Mesenchymal stem cell (in vitro differentiated cells and primary cell): Measurements from ENCODE around the gene INPP5F.
A peak's percentile ranks its signal among the peaks of the same experiment; 100 is the strongest.

Experiments
- DNase-seq: peaks from one replicate; pipeline ENCODE4 v3.0.0-alpha.2; 2013
- H2AFZ ChIP-seq: one replicate; pipeline ENCODE4 v1.6.1; 2013; ENCODE audit warnings: low read depth, mild to moderate bottlenecking, control low read depth, inconsistent platforms, low read length, moderate library complexity
- H2AK5ac ChIP-seq: 2 replicates; pipeline ENCODE4 v1.6.1; 2013; ENCODE audit warnings: low read length, moderate library complexity, mild to moderate bottlenecking, inconsistent platforms; ENCODE audit not compliant: severe bottlenecking
- H2BK120ac ChIP-seq: one replicate; pipeline ENCODE4 v1.6.1; 2013; ENCODE audit warnings: low read depth, mild to moderate bottlenecking, inconsistent platforms, low read length, moderate library complexity
- H2BK12ac ChIP-seq, 2 experiments: one replicate each; pipeline ENCODE4 v1.6.1; 2013; ENCODE audit warnings: inconsistent platforms in 2 of 2, low read length in 2 of 2, mild to moderate bottlenecking in 2 of 2, moderate library complexity in 2 of 2, control low read depth in 1 of 2
- H2BK15ac ChIP-seq: one replicate; pipeline ENCODE4 v1.6.1; 2013; ENCODE audit warnings: mild to moderate bottlenecking, low read depth, inconsistent platforms; ENCODE audit not compliant: poor library complexity, severe bottlenecking
- H2BK5ac ChIP-seq: 2 replicates; pipeline ENCODE4 v1.6.1; 2013; ENCODE audit warnings: low read depth, mild to moderate bottlenecking, low read length, control low read depth, inconsistent platforms; ENCODE audit not compliant: poor library complexity, severe bottlenecking
- H3K14ac ChIP-seq, 2 experiments: one replicate each; pipeline ENCODE4 v1.6.1; 2013; ENCODE audit warnings: inconsistent platforms in 2 of 2, low read length in 2 of 2, control low read depth in 1 of 2, mild to moderate bottlenecking in 1 of 2, moderate library complexity in 1 of 2
- H3K18ac ChIP-seq, 2 experiments: one replicate each; pipeline ENCODE4 v1.6.1; 2013; ENCODE audit warnings: inconsistent platforms in 2 of 2, low read length in 2 of 2, control low read depth in 1 of 2, low read depth in 1 of 2, mild to moderate bottlenecking in 1 of 2
- H3K23ac ChIP-seq, 2 experiments: one replicate each; pipeline ENCODE4 v1.6.1; 2013; ENCODE audit warnings: inconsistent platforms in 2 of 2, low read length in 2 of 2, mild to moderate bottlenecking in 2 of 2, moderate library complexity in 2 of 2, control low read depth in 1 of 2
- H3K27ac ChIP-seq: 2 replicates; pipeline ENCODE4 v1.5.1; 2013; ENCODE audit warnings: mild to moderate bottlenecking, moderate library complexity, low read length, control low read depth, inconsistent platforms; ENCODE audit not compliant: poor library complexity, severe bottlenecking
- H3K27me3 ChIP-seq, 2 experiments: 2 replicates each; pipeline versions ENCODE4 v1.6.1 to v1.7.0; 2013; ENCODE audit warnings: low read length in 2 of 2, mild to moderate bottlenecking in 2 of 2, moderate library complexity in 2 of 2, control low read depth in 1 of 2, inconsistent platforms in 1 of 2; ENCODE audit not compliant: control insufficient read depth in 1 of 2, insufficient read depth in 1 of 2
- H3K36me3 ChIP-seq, 2 experiments: 2 replicates each; pipeline versions ENCODE4 v1.6.1 to v1.7.0; 2013; ENCODE audit warnings: low read length in 2 of 2, control low read depth in 1 of 2, inconsistent platforms in 1 of 2, low read depth in 1 of 2, mild to moderate bottlenecking in 1 of 2; ENCODE audit not compliant: insufficient read depth in 2 of 2, control insufficient read depth in 1 of 2
- H3K4ac ChIP-seq, 2 experiments: one replicate each; pipeline ENCODE4 v1.6.1; 2013; ENCODE audit warnings: inconsistent platforms in 2 of 2, low read length in 2 of 2, mild to moderate bottlenecking in 2 of 2, moderate library complexity in 2 of 2, control low read depth in 1 of 2, low read depth in 1 of 2
- H3K4me1 ChIP-seq: 2 replicates; pipeline ENCODE4 v1.6.1; 2013; ENCODE audit warnings: low read depth, low read length, control low read depth; ENCODE audit not compliant: control insufficient read depth, insufficient read depth
- H3K4me2 ChIP-seq: 2 replicates; pipeline ENCODE4 v1.6.1; 2013; ENCODE audit warnings: low read length, mild to moderate bottlenecking, inconsistent platforms; ENCODE audit not compliant: poor library complexity, severe bottlenecking
- H3K4me3 ChIP-seq, 2 experiments: 2 replicates each; pipeline versions ENCODE4 v1.5.1 to v1.7.0; 2013; ENCODE audit warnings: low read length in 2 of 2, mild to moderate bottlenecking in 2 of 2, control low read depth in 1 of 2, low read depth in 1 of 2; ENCODE audit not compliant: insufficient read depth in 1 of 2
- H3K79me1 ChIP-seq: replicated peaks from 2 replicates; pipeline ENCODE4 v1.6.1; 2013; ENCODE audit warnings: mild to moderate bottlenecking, control low read depth, low read length, inconsistent platforms; ENCODE audit not compliant: poor library complexity, severe bottlenecking
- H3K9ac ChIP-seq: 2 replicates; pipeline ENCODE4 v1.7.0; 2013; ENCODE audit warnings: mild to moderate bottlenecking, low read length, moderate library complexity
- H3K9me3 ChIP-seq: 2 replicates; pipeline ENCODE4 v1.7.0; 2013; ENCODE audit warnings: mild to moderate bottlenecking, low read length; ENCODE audit not compliant: control insufficient read depth
- H4K8ac ChIP-seq: one replicate; pipeline ENCODE4 v1.6.1; 2013; ENCODE audit warnings: inconsistent platforms, mild to moderate bottlenecking, low read length, moderate library complexity
- H4K91ac ChIP-seq: one replicate; pipeline ENCODE4 v1.6.1; 2013; ENCODE audit warnings: mild to moderate bottlenecking, low read length, inconsistent platforms
- WGBS: methylation state at CpG from one replicate; pipeline ENCODE4 v1.1.7; 2013; ENCODE audit warnings: mixed read lengths; 5-methylcytosine and 5-hydroxymethylcytosine counted together

The INPP5F gene

GRCh38 chr10:119749455-119749854 is 23.6 kb downstream of the INPP5F start:
- Histone ChIP-seq H3K9me3 (no peaks in the 10 kb centered on the region), H2AK5ac (no peak overlapping the region), H3K27me3 (no peaks in the 10 kb centered on the region), H3K27ac (no peak overlapping the region), H2BK15ac (no peak overlapping the region), H2AFZ (no peak overlapping the region), H3K4me1 (peaks cover 6% of the 10 kb centered on the region), H4K91ac (no peak overlapping the region), H2BK120ac (no peak overlapping the region), H2BK5ac (no peak overlapping the region), H2BK12ac (no peak overlapping the region), H3K23ac (no peak overlapping the region), H3K14ac (no peak overlapping the region), H3K79me1 (peaks cover 16% of the 10 kb centered on the region), H3K4ac (no peak overlapping the region), H3K9ac (no peak overlapping the region), H4K8ac (no peak overlapping the region), H3K18ac (no peak overlapping the region), H3K36me3 (peaks cover 0 to 8% of the 10 kb centered on the region in 2 experiments), H3K4me3 (no peak overlapping the region), H3K4me2 (no peak overlapping the region)
- no peak for DNase-seq
- 96% methylated on average over 6 of the region's 7 CpGs for WGBS

GRCh38 chr10:119750391-119751230 is 24.8 kb downstream of the INPP5F start:
- peaks cover 16% of the 10 kb centered on the region for H3K79me1 ChIP-seq
- H4K8ac ChIP-seq, result no peak overlapping the region
- peak; percentile 82 for DNase-seq
- peaks cover 0 to 8% of the 10 kb centered on the region in 2 experiments for H3K36me3 ChIP-seq
- no peak overlapping the region for H2BK12ac ChIP-seq
- no peaks in the 10 kb centered on the region for H3K27me3 ChIP-seq
- no peak overlapping the region for H2BK15ac ChIP-seq
- H3K27ac ChIP-seq, result no peak overlapping the region
- no peaks in the 10 kb centered on the region for H3K9me3 ChIP-seq
- H3K23ac ChIP-seq, result no peak overlapping the region
- no peak overlapping the region for H4K91ac ChIP-seq
- H3K14ac ChIP-seq, result no peak overlapping the region
- H2BK120ac ChIP-seq, result no peak overlapping the region
- H2BK5ac ChIP-seq, result no peak overlapping the region
- peak overlapping the region; percentile 32 for H3K9ac ChIP-seq
- no peak overlapping the region for H3K4me3 ChIP-seq
- no peak overlapping the region for H2AFZ ChIP-seq
- no peak overlapping the region for H2AK5ac ChIP-seq
- 38% methylated on average over 8 of the region's 9 CpGs for WGBS
- H3K4me2 ChIP-seq, result no peak overlapping the region
- no peak overlapping the region for H3K18ac ChIP-seq
- H3K4ac ChIP-seq, result no peak overlapping the region
- peaks cover 13% of the 10 kb centered on the region for H3K4me1 ChIP-seq

- Histone ChIP-seq H3K14ac (no peak overlapping the region), H3K4me2 (no peak overlapping the region), H3K4me1 (peaks cover 13% of the 10 kb centered on the region), H4K91ac (no peak overlapping the region), H3K9ac (no peak overlapping the region), H3K27ac (no peak overlapping the region), H4K8ac (no peak overlapping the region), H3K4me3 (no peak overlapping the region), H2AFZ (no peak overlapping the region), H3K18ac (no peak overlapping the region), H2AK5ac (peak overlapping the region; percentile 23), H3K9me3 (no peaks in the 10 kb centered on the region), H3K4ac (no peak overlapping the region), H3K27me3 (no peaks in the 10 kb centered on the region), H2BK120ac (no peak overlapping the region), H2BK15ac (no peak overlapping the region), H3K23ac (no peak overlapping the region), H2BK5ac (no peak overlapping the region), H3K36me3 (peaks cover 0 to 5% of the 10 kb centered on the region in 2 experiments), H3K79me1 (peaks cover 15% of the 10 kb centered on the region), H2BK12ac (no peak overlapping the region)
- no peak for DNase-seq
- WGBS, result 86% methylated on average over 1 of the region's 2 CpGs
Observed at GRCh38 chr10:119753309-119753708, 27.5 kb downstream of the INPP5F start.

- Histone ChIP-seq H4K91ac (no peak overlapping the region), H2AFZ (no peak overlapping the region), H2BK12ac (no peak overlapping the region), H4K8ac (no peak overlapping the region), H2BK120ac (no peak overlapping the region), H3K4me3 (no peak overlapping the region), H3K14ac (no peak overlapping the region), H3K18ac (no peak overlapping the region), H3K4ac (no peak overlapping the region), H3K27ac (no peak overlapping the region), H3K27me3 (no peaks in the 10 kb centered on the region), H3K9ac (no peak overlapping the region), H2BK15ac (no peak overlapping the region), H2AK5ac (no peak overlapping the region), H3K79me1 (peaks cover 12% of the 10 kb centered on the region), H2BK5ac (no peak overlapping the region), H3K36me3 (no peaks in the 10 kb centered on the region), H3K4me1 (peaks cover 11% of the 10 kb centered on the region), H3K23ac (no peak overlapping the region), H3K4me2 (no peak overlapping the region), H3K9me3 (no peaks in the 10 kb centered on the region)
- WGBS, result 93% methylated on average over 5 of the region's 5 CpGs
- DNase-seq, result no peak
Observed at GRCh38 chr10:119754085-119754484, 28.2 kb downstream of the INPP5F start.
